HepG2 (cell line): ENCODE data around the gene KCNH6. TPM values are rescaled to one million over a fixed set of nuclear protein-coding genes. Genes with fewer than 3 reads are reported as not detected.

ENCODE experiments used
- ARNT ChIP-seq: fragments of 450-650 bp; IDR thresholded peaks from 2 replicates; pipeline ENCODE4 v1.6.1; 2017
- CENPBD1 ChIP-seq: sonication (generic); formaldehyde crosslinking; IDR thresholded peaks from 2 replicates; pipeline ENCODE4 v1.8.0; 2022; ENCODE audit warnings: missing genetic modification reagents, low read depth, mild to moderate bottlenecking, borderline replicate concordance
- FIP1L1 ChIP-seq: fragments of 200-400 bp; formaldehyde crosslinking; IDR thresholded peaks from 2 replicates; pipeline ENCODE4 v1.6.1; 2018; ENCODE audit warnings: low read depth, mild to moderate bottlenecking, low read length, moderate library complexity, borderline replicate concordance; ENCODE audit not compliant: insufficient read depth
- HDAC1 ChIP-seq: sonication (generic); formaldehyde crosslinking; IDR thresholded peaks from 2 replicates; pipeline ENCODE4 v1.5.1; 2020; ENCODE audit warnings: mild to moderate bottlenecking, missing genetic modification reagents
- HOXA3 ChIP-seq: sonication (generic); formaldehyde crosslinking; IDR thresholded peaks from 2 replicates; pipeline ENCODE4 v1.5.0; 2020; ENCODE audit warnings: missing genetic modification reagents
- KLF11 ChIP-seq: IDR thresholded peaks from 2 replicates; pipeline ENCODE4 v1.6.1; 2016; ENCODE audit warnings: missing compliant biosample characterization
- PAXIP1 ChIP-seq: sonication (generic); formaldehyde crosslinking; conservative IDR thresholded peaks from 2 replicates; pipeline ENCODE4 v1.4.0; 2020; ENCODE audit warnings: mild to moderate bottlenecking, missing genetic modification reagents, moderate library complexity
- RORA ChIP-seq: sonication (generic); formaldehyde crosslinking; IDR thresholded peaks from 2 replicates; pipeline ENCODE4 v1.5.0; 2020; ENCODE audit warnings: mild to moderate bottlenecking, missing genetic modification reagents, moderate library complexity
- SMAD9 ChIP-seq: sonication (generic); formaldehyde crosslinking; IDR thresholded peaks from 2 replicates; pipeline ENCODE4 v1.5.1; 2020; ENCODE audit warnings: mild to moderate bottlenecking, missing genetic modification reagents
- TBX2 ChIP-seq: sonication (generic); formaldehyde crosslinking; IDR thresholded peaks from 2 replicates; pipeline ENCODE4 v1.5.0; 2020; ENCODE audit warnings: missing genetic modification reagents, mild to moderate bottlenecking, borderline replicate concordance
- TEAD2 ChIP-seq: sonication (generic); formaldehyde crosslinking; IDR thresholded peaks from 2 replicates; pipeline ENCODE4 v1.9.0; 2021; ENCODE audit warnings: missing genetic modification reagents
- ZMAT3 ChIP-seq: sonication (generic); formaldehyde crosslinking; conservative IDR thresholded peaks from 2 replicates; pipeline ENCODE4 v1.7.0; 2021; ENCODE audit warnings: missing genetic modification reagents
- ZNF431 ChIP-seq: sonication (generic); formaldehyde crosslinking; IDR thresholded peaks from 2 replicates; pipeline ENCODE4 v1.9.0; 2022; ENCODE audit warnings: missing genetic modification reagents, low read depth, mild to moderate bottlenecking, borderline replicate concordance
- ZNF598 ChIP-seq: sonication (generic); formaldehyde crosslinking; IDR thresholded peaks from 2 replicates; pipeline ENCODE4 v1.5.1; 2020; ENCODE audit warnings: mild to moderate bottlenecking, missing genetic modification reagents, borderline replicate concordance
- ZNF646 ChIP-seq: sonication (generic); formaldehyde crosslinking; IDR thresholded peaks from 2 replicates; pipeline ENCODE4 v1.9.0; 2021; ENCODE audit warnings: mild to moderate bottlenecking, missing genetic modification reagents
- ZNF724P ChIP-seq: sonication (generic); formaldehyde crosslinking; IDR thresholded peaks from 2 replicates; pipeline ENCODE4 v1.8.0; 2022; ENCODE audit warnings: missing genetic modification reagents, borderline replicate concordance
- ZNF772 ChIP-seq: sonication (generic); formaldehyde crosslinking; IDR thresholded peaks from 2 replicates; pipeline ENCODE4 v1.5.0; 2020; ENCODE audit warnings: mild to moderate bottlenecking, missing genetic modification reagents
- ZNF878 ChIP-seq: sonication (generic); formaldehyde crosslinking; IDR thresholded peaks from 2 replicates; pipeline ENCODE4 v1.8.1; 2023; ENCODE audit warnings: mild to moderate bottlenecking, missing genetic modification reagents, moderate library complexity
- polyA plus RNA-seq, 8 experiments: library from polyadenylated mRNA; depleted of rRNA in 3 of 8; stranded (reverse) in 7 of 8; unstranded in 1 of 8; fragments of >200 nt; fragmentation: Illumina TruSeq in 4 of 8; extraction: Trizol in 4 of 8; gene quantifications; 2 replicates each; pipeline versions ENCODE4 v1.2.1 to v1.2.3, GENCODE V29; 2011 to 2016; ENCODE audit warnings: low read depth in 4 of 8, missing spikeins in 1 of 8, mixed read lengths in 1 of 8; ENCODE audit not compliant: insufficient read depth in 1 of 8
- total RNA-seq, 5 experiments: library from RNA; depleted of rRNA; stranded (reverse); fragments of >200 nt; fragmentation: Illumina TruSeq; extraction: Trizol; gene quantifications; 2 replicates each; pipeline ENCODE4 v1.2.3, GENCODE V29; 2016; ENCODE audit warnings: low read depth in 1 of 5

KCNH6 gene
- total and polyA plus RNA-seq, 2 of the 13 experiments (the other 11 are each of a cell fraction or from before 2014, with no cell fraction given): 0.05 to 0.18 TPM

DNA sequence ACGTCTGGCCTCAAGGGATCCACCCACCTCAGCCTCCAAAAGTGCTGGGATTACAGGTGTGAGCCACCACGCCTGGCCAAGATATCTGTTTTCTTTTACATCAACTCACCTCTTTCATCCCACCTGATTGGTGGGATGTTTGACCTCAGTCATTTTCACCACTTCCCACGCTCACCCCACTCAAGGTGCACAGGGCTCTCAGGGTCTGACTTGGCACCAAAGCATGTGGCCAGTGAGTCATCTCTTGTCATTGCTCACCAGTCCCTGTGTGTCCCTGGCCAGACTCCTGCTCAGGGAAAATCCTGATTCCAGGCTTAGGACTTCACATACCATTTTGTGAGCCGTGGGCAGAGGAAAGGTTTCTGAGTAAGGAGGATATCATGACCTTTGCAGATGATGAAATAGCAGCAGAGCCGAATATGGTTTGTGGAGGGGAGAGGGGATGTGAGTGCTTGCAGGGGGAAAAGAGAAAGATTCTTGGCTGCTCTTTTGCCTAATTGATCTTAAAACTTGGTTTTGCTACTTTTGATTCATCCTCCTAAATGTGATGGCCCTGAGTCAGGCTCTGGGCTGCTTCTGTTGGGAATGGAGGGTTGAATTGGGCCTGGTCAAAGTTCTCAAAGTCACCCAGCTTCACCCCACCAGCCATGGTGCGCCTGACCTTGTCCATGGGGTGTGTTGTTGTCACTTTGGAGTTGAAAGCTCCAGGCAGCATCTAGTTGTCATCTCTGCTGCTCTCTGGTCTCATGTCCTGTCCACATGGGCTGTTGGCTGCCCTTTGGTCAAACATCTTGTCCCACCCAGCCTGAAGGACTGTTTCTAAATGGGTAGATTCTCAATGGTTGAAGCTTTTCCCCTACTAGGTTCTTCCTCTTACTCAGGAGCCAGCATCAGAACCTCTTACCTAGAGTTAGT lies 6.0 kb upstream of the KCNH6 start (continued):
- TF ChIP-seq SMAD9 (CRISPR knock-in tag) (no peak), TEAD2 (CRISPR knock-in tag) (no peak), HOXA3 (peak; percentile 56; the same call in 1 of the 2 replicates), ZMAT3 (CRISPR knock-in tag) (peak; percentile 71; the same call in 1 of the 2 replicates), PAXIP1 (CRISPR knock-in tag) (peak; percentile 93), KLF11 (CRISPR knock-in tag) (no peak), ARNT (no peak), RORA (CRISPR knock-in tag) (peak; percentile 79; the same call in 1 of the 2 replicates), CENPBD1 (CRISPR knock-in tag) (0 out of 2 replicates have a peak, but pooled peaks have one; percentile 31), ZNF724P (CRISPR knock-in tag) (peak; percentile 14; the same call in 1 of the 2 replicates), ZNF646 (CRISPR knock-in tag) (peak; percentile 33; the same call in 1 of the 2 replicates), ZNF878 (CRISPR knock-in tag) (peak; percentile 69; the same call in 1 of the 2 replicates), TBX2 (CRISPR knock-in tag) (peak; percentile 59; the same call in 1 of the 2 replicates), ZNF431 (CRISPR knock-in tag) (peak; percentile 92), HDAC1 (CRISPR knock-in tag) (peak; percentile 76), FIP1L1 (no peak), ZNF598 (CRISPR knock-in tag) (peak; percentile 17; the same call in 1 of the 2 replicates), ZNF772 (CRISPR knock-in tag) (peak; percentile 47; the same call in 1 of the 2 replicates)
